ENCODE results near the gene PTPN14.

The PTPN14 gene

GRCh38 chr1:214393086-214393485 is 158.3 kb downstream of the PTPN14 start:
- no peaks in the 10 kb centered on the region for H3K9me3 ChIP-seq
- no peak for DNase-seq
- TF ChIP-seq CTCF (IDR thresholded peaks at IDR 0.05; ENCODE audit: low read depth, low read length) = no peak
- H3K4me3 ChIP-seq (ENCODE audit: low read depth, low read length) = no peak overlapping the region
- no peaks in the 10 kb centered on the region for H3K4me1 ChIP-seq
- no peaks in the 10 kb centered on the region for H3K36me3 ChIP-seq
- peaks cover 5% of the 10 kb centered on the region for H3K27me3 ChIP-seq

- DNase-seq = no peak
- Histone ChIP-seq H3K27me3 (peaks cover under 1% of the 10 kb centered on the region; the same call in 1 of the 2 replicates), H3K36me3 (no peaks in the 10 kb centered on the region), H3K4me1 (no peaks in the 10 kb centered on the region), H3K4me3 (ENCODE audit: low read depth, low read length) (no peak overlapping the region), H3K9me3 (no peaks in the 10 kb centered on the region)
- TF ChIP-seq CTCF (IDR thresholded peaks at IDR 0.05; ENCODE audit: low read depth, low read length) = no peak
Observed at GRCh38 chr1:214391873-214392645, 159.3 kb downstream of the PTPN14 start.

GRCh38 chr1:214389734-214390133 is 161.7 kb downstream of the PTPN14 start:
- Histone ChIP-seq H3K4me3 (ENCODE audit: low read depth, low read length) (no peak overlapping the region), H3K9me3 (no peaks in the 10 kb centered on the region), H3K36me3 (no peaks in the 10 kb centered on the region), H3K27me3 (no peaks in the 10 kb centered on the region; the same call in 1 of the 2 replicates), H3K4me1 (no peaks in the 10 kb centered on the region)
- no peak for TF ChIP-seq CTCF (IDR thresholded peaks at IDR 0.05; ENCODE audit: low read depth, low read length)
- no peak for DNase-seq

GRCh38 chr1:214386747-214387146 is 164.7 kb downstream of the PTPN14 start:
- H3K27me3 ChIP-seq = no peaks in the 10 kb centered on the region
- peak; percentile 37 for DNase-seq
- H3K36me3 ChIP-seq = no peaks in the 10 kb centered on the region
- H3K4me1 ChIP-seq = no peaks in the 10 kb centered on the region
- H3K9me3 ChIP-seq = no peaks in the 10 kb centered on the region
- TF ChIP-seq CTCF (IDR thresholded peaks at IDR 0.05; ENCODE audit: low read depth, low read length) = no peak
- no peak overlapping the region for H3K4me3 ChIP-seq (ENCODE audit: low read depth, low read length)

GRCh38 chr1:214386333-214386732 is 165.1 kb downstream of the PTPN14 start:
- Histone ChIP-seq H3K36me3 (no peaks in the 10 kb centered on the region), H3K4me1 (no peaks in the 10 kb centered on the region), H3K4me3 (ENCODE audit: low read depth, low read length) (no peak overlapping the region), H3K27me3 (no peaks in the 10 kb centered on the region; the same call in 1 of the 2 replicates), H3K9me3 (no peaks in the 10 kb centered on the region)
- no peak for TF ChIP-seq CTCF (IDR thresholded peaks at IDR 0.05; ENCODE audit: low read depth, low read length)
- no peak for DNase-seq

- no peak overlapping the region for H3K4me3 ChIP-seq (ENCODE audit: low read depth, low read length)
- no peak for TF ChIP-seq CTCF (IDR thresholded peaks at IDR 0.05; ENCODE audit: low read depth, low read length)
- H3K4me1 ChIP-seq = no peaks in the 10 kb centered on the region
- no peak for DNase-seq
- no peaks in the 10 kb centered on the region; the same call in 1 of the 2 replicates for H3K27me3 ChIP-seq
- H3K9me3 ChIP-seq = no peaks in the 10 kb centered on the region
- H3K36me3 ChIP-seq = no peaks in the 10 kb centered on the region
Observed at GRCh38 chr1:214385428-214385827, 166.0 kb downstream of the PTPN14 start.

Data from BE2C (cell line).